Naive B cell (primary cell): ENCODE data around the gene SBF1. TPM values are rescaled to one million over a fixed set of nuclear protein-coding genes. Genes with fewer than 3 reads are reported as not detected.

Experiments used
- ATAC-seq, 2 donors: fragments of 150-1000 bp; cut with Tn5 transposase; 2 replicates each; pipeline ENCODE4 v1.10.0; 2021; ENCODE audit warnings: low read depth in 2 of 2, mild to moderate bottlenecking in 2 of 2, moderate library complexity in 2 of 2
- DNase-seq: peaks from one replicate; pipeline ENCODE4 v3.0.0; 2022
- H3K27ac Mint-ChIP-seq, 6 donors: one replicate each; pipeline ENCODE4 v1.8.0; 2020 to 2022; ENCODE audit warnings: mild to moderate bottlenecking in 6 of 6, mixed read lengths in 6 of 6, moderate library complexity in 5 of 6, inconsistent platforms in 2 of 6
- H3K27me3 Mint-ChIP-seq, 3 donors: one replicate each; pipeline ENCODE4 v1.8.0; 2021 to 2022; ENCODE audit warnings: mixed read lengths in 3 of 3, mild to moderate bottlenecking in 1 of 3
- H3K36me3 Mint-ChIP-seq, 2 donors: one replicate each; pipeline ENCODE4 v1.8.0; 2020 to 2022; ENCODE audit warnings: mixed read lengths in 2 of 2, inconsistent platforms in 1 of 2, mild to moderate bottlenecking in 1 of 2
- H3K4me1 Mint-ChIP-seq, 3 donors: one replicate each; pipeline ENCODE4 v1.8.0; 2020 to 2022; ENCODE audit warnings: mixed read lengths in 3 of 3, inconsistent platforms in 1 of 3, mild to moderate bottlenecking in 1 of 3, moderate library complexity in 1 of 3
- H3K4me3 Mint-ChIP-seq, 8 donors: one replicate each; pipeline ENCODE4 v1.8.0; 2020 to 2022; ENCODE audit warnings: mild to moderate bottlenecking in 8 of 8, mixed read lengths in 8 of 8, moderate library complexity in 8 of 8, inconsistent platforms in 2 of 8
- H3K9me3 Mint-ChIP-seq, 7 donors: one replicate each; pipeline ENCODE4 v1.8.0; 2020 to 2022; ENCODE audit warnings: mixed read lengths in 7 of 7, mild to moderate bottlenecking in 5 of 7, inconsistent platforms in 2 of 7, moderate library complexity in 1 of 7
- polyA plus RNA-seq, 6 donors: library from polyadenylated mRNA; unstranded; fragments of 300-500 nt; fragmentation: Illumina TruSeq; gene quantifications; one replicate each; pipeline ENCODE4 v1.2.3, GENCODE V29; 2021; ENCODE audit warnings: low read depth in 6 of 6

SBF1 gene
- polyA plus RNA-seq, 6 donors from 2014 or later = 6.9 to 26.6 (median 11.4) TPM

GRCh38 chr22:50447576-50448551 is 27.0 kb downstream of the SBF1 start:
- Mint-ChIP-seq H3K36me3 (peaks cover 0 to 3% of the 10 kb centered on the region in 2 donors), H3K4me1 (peaks cover 11 to 30% (median 24%) of the 10 kb centered on the region in 3 donors), H3K9me3 (no peaks in the 10 kb centered on the region), H3K27me3 (no peaks in the 10 kb centered on the region), H3K4me3 (no peak overlapping the region), H3K27ac (peak overlapping the region in 4 of 6 donors; percentile 24 to 56 (median 27))
- ATAC-seq (no peak), DNase-seq (no peak)

GRCh38 chr22:50446708-50447575 is 27.9 kb downstream of the SBF1 start:
- Mint-ChIP-seq H3K27ac (peak overlapping the region in 2 of 6 donors; percentile 42 to 81), H3K9me3 (no peaks in the 10 kb centered on the region), H3K4me3 (no peak overlapping the region), H3K36me3 (peaks cover 0 to 3% of the 10 kb centered on the region in 2 donors), H3K27me3 (no peaks in the 10 kb centered on the region), H3K4me1 (peaks cover 11 to 30% (median 24%) of the 10 kb centered on the region in 3 donors)
- no peak for ATAC-seq
- DNase-seq = no peak

- Mint-ChIP-seq H3K27ac (peak overlapping the region in 3 of 6 donors; percentile 57 to 96 (median 69)), H3K4me1 (peaks cover 11 to 30% (median 28%) of the 10 kb centered on the region in 3 donors), H3K27me3 (no peaks in the 10 kb centered on the region), H3K36me3 (peaks cover 0 to 3% of the 10 kb centered on the region in 2 donors), H3K4me3 (peak overlapping the region in 1 of 8 donors; percentile 18), H3K9me3 (no peaks in the 10 kb centered on the region)
- DNase-seq (no peak), ATAC-seq (no peak)
Measured at GRCh38 chr22:50445880-50446707, 28.7 kb downstream of the SBF1 start.

GRCh38 chr22:50445071-50445879 is 29.6 kb downstream of the SBF1 start:
- ATAC-seq (peak; percentile 31 to 39), DNase-seq (no peak)
- peaks cover 11 to 28% (median 27%) of the 10 kb centered on the region in 3 donors for H3K4me1 Mint-ChIP-seq
- H3K27me3 Mint-ChIP-seq = no peaks in the 10 kb centered on the region
- no peaks in the 10 kb centered on the region for H3K9me3 Mint-ChIP-seq
- peak overlapping the region in 1 of 8 donors; percentile 26 for H3K4me3 Mint-ChIP-seq
- peaks cover 0 to 3% of the 10 kb centered on the region in 2 donors for H3K36me3 Mint-ChIP-seq
- peak overlapping the region; percentile 38 to 96 (median 70) for H3K27ac Mint-ChIP-seq

GRCh38 chr22:50444663-50445062 is 30.2 kb downstream of the SBF1 start:
- no peak for DNase-seq
- no peak for ATAC-seq
- Mint-ChIP-seq H3K9me3 (no peaks in the 10 kb centered on the region), H3K27me3 (no peaks in the 10 kb centered on the region), H3K36me3 (peaks cover 0 to 3% of the 10 kb centered on the region in 2 donors), H3K4me1 (peaks cover 8 to 24% (median 24%) of the 10 kb centered on the region in 3 donors), H3K27ac (peak overlapping the region in 3 of 6 donors; percentile 11 to 79 (median 57)), H3K4me3 (no peak overlapping the region)

- DNase-seq = no peak
- Mint-ChIP-seq H3K4me3 (no peak overlapping the region), H3K4me1 (peaks cover 4 to 18% (median 17%) of the 10 kb centered on the region in 3 donors), H3K36me3 (no peaks in the 10 kb centered on the region), H3K27ac (peak overlapping the region in 2 of 6 donors; percentile 11 to 36), H3K9me3 (no peaks in the 10 kb centered on the region), H3K27me3 (no peaks in the 10 kb centered on the region)
- no peak for ATAC-seq
Measured at GRCh38 chr22:50443801-50444625, 30.8 kb downstream of the SBF1 start.

- no peak for ATAC-seq
Measured at GRCh38 chr22:50443197-50443596, 31.6 kb downstream of the SBF1 start.

GRCh38 chr22:50441428-50441993 is 33.3 kb downstream of the SBF1 start:
- no peaks in the 10 kb centered on the region for H3K36me3 Mint-ChIP-seq
- H3K27me3 Mint-ChIP-seq = no peaks in the 10 kb centered on the region
- no peak for ATAC-seq
- no peaks in the 10 kb centered on the region for H3K9me3 Mint-ChIP-seq
- peaks cover 4 to 14% (median 14%) of the 10 kb centered on the region in 3 donors for H3K4me1 Mint-ChIP-seq
- H3K4me3 Mint-ChIP-seq = no peak overlapping the region
- no peak for DNase-seq
- peak overlapping the region in 1 of 6 donors; percentile 49 for H3K27ac Mint-ChIP-seq

More at GRCh38 chr22:50443197-50443596, 31.6 kb downstream of the SBF1 start:
- Mint-ChIP-seq H3K4me1 (peaks cover 4 to 14% (median 14%) of the 10 kb centered on the region in 3 donors), H3K27me3 (no peaks in the 10 kb centered on the region), H3K27ac (peak overlapping the region in 2 of 6 donors; percentile 42 to 53), H3K36me3 (no peaks in the 10 kb centered on the region), H3K4me3 (no peak overlapping the region), H3K9me3 (no peaks in the 10 kb centered on the region)
- DNase-seq = no peak

GRCh38 chr22:50440544-50441249 is 34.1 kb downstream of the SBF1 start:
- no peaks in the 10 kb centered on the region for H3K36me3 Mint-ChIP-seq
- peaks cover 1 to 12% (median 10%) of the 10 kb centered on the region in 3 donors for H3K4me1 Mint-ChIP-seq

GRCh38 chr22:50439871-50440331 is 34.9 kb downstream of the SBF1 start:
- H3K9me3 Mint-ChIP-seq = no peaks in the 10 kb centered on the region
- H3K36me3 Mint-ChIP-seq = peaks cover 0 to 5% of the 10 kb centered on the region in 2 donors
- DNase-seq (no peak), ATAC-seq (no peak)
- no peak overlapping the region for H3K4me3 Mint-ChIP-seq
- H3K27ac Mint-ChIP-seq = peak overlapping the region in 1 of 6 donors; percentile 34
- peaks cover 0 to 5% (median 4%) of the 10 kb centered on the region in 3 donors for H3K4me1 Mint-ChIP-seq
- no peaks in the 10 kb centered on the region for H3K27me3 Mint-ChIP-seq

More at GRCh38 chr22:50440544-50441249, 34.1 kb downstream of the SBF1 start:
- Mint-ChIP-seq H3K27me3 (no peaks in the 10 kb centered on the region), H3K27ac (peak overlapping the region in 2 of 6 donors; percentile 47 to 49), H3K9me3 (no peaks in the 10 kb centered on the region), H3K4me3 (no peak overlapping the region)
- ATAC-seq = no peak
- no peak for DNase-seq
